H9 (cell line): ENCODE data around the gene PRR20E. TPM values are rescaled to one million over a fixed set of nuclear protein-coding genes. Genes with fewer than 3 reads are reported as not detected.
"Not testable (repeated sequence)": the region's sequence is repeated elsewhere in the genome, so short reads cannot be mapped to it uniquely, and the experiment has no call there.

Experiments
- DNase-seq: peaks from one replicate; pipeline ENCODE4 v3.0.0-alpha.2; 2017
- H2AFZ ChIP-seq: one replicate; pipeline ENCODE4 v1.6.1; 2013; ENCODE audit warnings: mild to moderate bottlenecking, low read length, control low read depth, moderate library complexity
- H2AK5ac ChIP-seq: 2 replicates; pipeline ENCODE4 v1.6.1; 2013; ENCODE audit warnings: low read length, control low read depth, mixed read lengths; ENCODE audit not compliant: insufficient read length
- H2BK120ac ChIP-seq: one replicate; pipeline ENCODE4 v1.6.1; 2013; ENCODE audit warnings: low read depth, mild to moderate bottlenecking, low read length, control low read depth, inconsistent platforms; ENCODE audit not compliant: poor library complexity, severe bottlenecking
- H2BK12ac ChIP-seq: 2 replicates; pipeline ENCODE4 v1.6.1; 2013; ENCODE audit warnings: low read length, control low read depth, mixed read lengths, low read depth; ENCODE audit not compliant: insufficient read length
- H2BK15ac ChIP-seq: 2 replicates; pipeline ENCODE4 v1.6.1; 2013; ENCODE audit warnings: low read depth, low read length, control low read depth
- H2BK20ac ChIP-seq: one replicate; pipeline ENCODE4 v1.6.1; 2013; ENCODE audit warnings: low read depth, mild to moderate bottlenecking, low read length, control low read depth, inconsistent platforms; ENCODE audit not compliant: poor library complexity, severe bottlenecking
- H2BK5ac ChIP-seq: 2 replicates; pipeline ENCODE4 v1.6.1; 2013; ENCODE audit warnings: low read length, control low read depth, mixed read lengths; ENCODE audit not compliant: insufficient read length
- H3K14ac ChIP-seq: 2 replicates; pipeline ENCODE4 v1.6.1; 2013; ENCODE audit warnings: low read length, control low read depth; ENCODE audit not compliant: insufficient read depth
- H3K18ac ChIP-seq: 2 replicates; pipeline ENCODE4 v1.6.1; 2013; ENCODE audit warnings: low read depth, mild to moderate bottlenecking, mixed read lengths, low read length, control low read depth; ENCODE audit not compliant: insufficient read length
- H3K23ac ChIP-seq: 2 replicates; pipeline ENCODE4 v1.6.1; 2013; ENCODE audit warnings: low read length, control low read depth, mixed read lengths, low read depth; ENCODE audit not compliant: insufficient read length
- H3K23me2 ChIP-seq: 2 replicates; pipeline ENCODE4 v1.6.1; 2013; ENCODE audit warnings: low read depth, mild to moderate bottlenecking, mixed read lengths, low read length, control low read depth; ENCODE audit not compliant: insufficient read length, poor library complexity, severe bottlenecking
- H3K27ac ChIP-seq: 2 replicates; pipeline ENCODE4 v1.5.1; 2013; ENCODE audit warnings: low read length, control low read depth, mixed read lengths, low read depth; ENCODE audit not compliant: insufficient read length
- H3K27me3 ChIP-seq: 2 replicates; pipeline ENCODE4 v1.6.1; 2013; ENCODE audit warnings: low read length, control low read depth, inconsistent platforms; ENCODE audit not compliant: insufficient read depth
- H3K4ac ChIP-seq: 2 replicates; pipeline ENCODE4 v1.6.1; 2013; ENCODE audit warnings: low read depth, mild to moderate bottlenecking, control low read depth, inconsistent platforms, low read length, moderate library complexity
- H3K4me1 ChIP-seq: 2 replicates; pipeline ENCODE4 v1.6.1; 2013; ENCODE audit warnings: low read length, control low read depth, inconsistent platforms; ENCODE audit not compliant: insufficient read depth
- H3K4me2 ChIP-seq: 2 replicates; pipeline ENCODE4 v1.6.1; 2013; ENCODE audit warnings: low read length, control low read depth, mixed read lengths; ENCODE audit not compliant: insufficient read length, insufficient read depth
- H3K56ac ChIP-seq: 2 replicates; pipeline ENCODE4 v1.6.1; 2013; ENCODE audit warnings: low read depth, mild to moderate bottlenecking, mixed read lengths, low read length, control low read depth; ENCODE audit not compliant: insufficient read length
- H3K79me1 ChIP-seq: 2 replicates; pipeline ENCODE4 v1.6.1; 2013; ENCODE audit warnings: low read depth, mild to moderate bottlenecking, moderate library complexity, low read length, control low read depth, inconsistent platforms; ENCODE audit not compliant: insufficient read depth, poor library complexity, severe bottlenecking
- H3K79me2 ChIP-seq: 2 replicates; pipeline ENCODE4 v1.6.1; 2013; ENCODE audit warnings: low read length, control low read depth, inconsistent platforms; ENCODE audit not compliant: insufficient read depth
- H3K9ac ChIP-seq: 2 replicates; pipeline ENCODE4 v1.6.1; 2013; ENCODE audit warnings: low read length, control low read depth, mixed read lengths; ENCODE audit not compliant: insufficient read length; ENCODE audit errors: extremely low read depth
- H3K9me3 ChIP-seq: one replicate; pipeline ENCODE4 v1.6.1; 2013; ENCODE audit warnings: low read depth, low read length, inconsistent platforms; ENCODE audit not compliant: control insufficient read depth
- H3T11ph ChIP-seq: one replicate; pipeline ENCODE4 v1.6.1; 2013; ENCODE audit warnings: mild to moderate bottlenecking, low read length, control low read depth, inconsistent platforms
- H4K20me1 ChIP-seq: one replicate; pipeline ENCODE4 v1.6.1; 2013; ENCODE audit not compliant: control insufficient read depth, insufficient read length, insufficient read depth
- H4K5ac ChIP-seq: 2 replicates; pipeline ENCODE4 v1.6.1; 2013; ENCODE audit warnings: low read depth, mild to moderate bottlenecking, mixed read lengths, low read length, control low read depth; ENCODE audit not compliant: insufficient read length
- H4K8ac ChIP-seq: replicated peaks from 2 replicates; pipeline ENCODE4 v1.6.1; 2013; ENCODE audit warnings: low read length, control low read depth, mixed read lengths, low read depth; ENCODE audit not compliant: insufficient read length
- H4K91ac ChIP-seq: 2 replicates; pipeline ENCODE4 v1.6.1; 2013; ENCODE audit warnings: low read depth, mild to moderate bottlenecking, moderate library complexity, mixed read lengths, low read length, control low read depth; ENCODE audit not compliant: insufficient read length
- H3K27ac Mint-ChIP-seq, 3 experiments: 2 replicates in 2 of 3; 3 replicates in 1 of 3; pipeline ENCODE4 v1.8.0; 2020 to 2021; ENCODE audit warnings: mixed read lengths in 3 of 3, mild to moderate bottlenecking in 1 of 3, moderate library complexity in 1 of 3
- H3K27me3 Mint-ChIP-seq: 2 replicates; pipeline ENCODE4 v1.8.0; 2021; ENCODE audit warnings: low read depth, mild to moderate bottlenecking, moderate library complexity, mixed read lengths
- H3K36me3 Mint-ChIP-seq, 3 experiments: 2 replicates in 2 of 3; 3 replicates in 1 of 3; pipeline ENCODE4 v1.8.0; 2020 to 2021; ENCODE audit warnings: low read depth in 3 of 3, mixed read lengths in 3 of 3; ENCODE audit not compliant: insufficient read depth in 1 of 3
- H3K4me1 Mint-ChIP-seq, 2 experiments: 2 replicates each; pipeline ENCODE4 v1.8.0; 2020; ENCODE audit warnings: mixed read lengths in 2 of 2
- H3K4me3 Mint-ChIP-seq, 2 experiments: 2 replicates in 1 of 2; 3 replicates in 1 of 2; pipeline ENCODE4 v1.8.0; 2020 to 2021; ENCODE audit warnings: mild to moderate bottlenecking in 2 of 2, mixed read lengths in 2 of 2, moderate library complexity in 1 of 2
- H3K9me3 Mint-ChIP-seq, 2 experiments: 2 replicates in 1 of 2; 3 replicates in 1 of 2; pipeline ENCODE4 v1.8.0; 2020; ENCODE audit warnings: mild to moderate bottlenecking in 2 of 2, mixed read lengths in 2 of 2, moderate library complexity in 1 of 2
- WGBS: extraction: QIAGEN DNeasy Blood & Tissue Kit; methylation state at CpG from one replicate; pipeline ENCODE4 v1.1.7; 2013; ENCODE audit warnings: missing lambda C conversion rate, low lambda C conversion rate, mixed read lengths; ENCODE audit not compliant: insufficient read length; ENCODE audit errors: extremely low coverage; 5-methylcytosine and 5-hydroxymethylcytosine counted together
- total RNA-seq: library from RNA; stranded (reverse); gene quantifications from 2 replicates; pipeline ENCODE4 v1.2.1, GENCODE V29; 2021

The PRR20E gene
- total RNA-seq, 1 experiment from 2014 or later = not detected

- H3K4me3 Mint-ChIP-seq = not testable (repeated sequence)
- no CpG with 5 or more reads among the region's 34 CpGs for WGBS
These were observed 26.6 kb upstream of the PRR20E start, which contains the start of gene PRR20A for GRCh38 chr13:57140235-57140968. Gene PRR20A, plus strand, starts transcription at chr13:57140918. Its CDS starts 387 bp downstream, at chr13:57141305.

GRCh38 chr13:57147188-57147587 lies 19.8 kb upstream of the PRR20E start, which contains the start of gene PRR20B:
Gene PRR20B, plus strand, starts transcription at chr13:57147488. Its CDS starts 387 bp downstream, at chr13:57147875.
- H2AK5ac ChIP-seq, H2BK120ac ChIP-seq, H3K4me1 Mint-ChIP-seq, H3K27ac ChIP-seq, H4K20me1 ChIP-seq, H3K14ac ChIP-seq, H3K9me3 ChIP-seq, H4K8ac ChIP-seq, H3K27me3 Mint-ChIP-seq, H3K23me2 ChIP-seq, H2BK5ac ChIP-seq, H3T11ph ChIP-seq, H3K18ac ChIP-seq, H4K5ac ChIP-seq, H3K36me3 Mint-ChIP-seq, H2BK12ac ChIP-seq, H3K9ac ChIP-seq, H3K23ac ChIP-seq, H3K9me3 Mint-ChIP-seq, H2AFZ ChIP-seq, DNase-seq, H3K4me2 ChIP-seq, H3K79me2 ChIP-seq, H3K4me1 ChIP-seq, H2BK20ac ChIP-seq, H2BK15ac ChIP-seq, H3K56ac ChIP-seq, H3K79me1 ChIP-seq, H3K27me3 ChIP-seq, H4K91ac ChIP-seq, H3K4me3 Mint-ChIP-seq, H3K4ac ChIP-seq, H3K27ac Mint-ChIP-seq: not testable (repeated sequence)
- WGBS = no CpG with 5 or more reads among the region's 22 CpGs

More at GRCh38 chr13:57140235-57140968, 26.6 kb upstream of the PRR20E start, which contains the start of gene PRR20A:
- not testable (repeated sequence) for H2AFZ ChIP-seq, H4K5ac ChIP-seq, H3K56ac ChIP-seq, H3K23me2 ChIP-seq, H2BK12ac ChIP-seq, H3K4ac ChIP-seq, H2BK120ac ChIP-seq, H4K8ac ChIP-seq, DNase-seq, H3K79me2 ChIP-seq, H2BK20ac ChIP-seq, H3T11ph ChIP-seq, H3K27me3 Mint-ChIP-seq, H3K27ac ChIP-seq, H3K36me3 Mint-ChIP-seq, H3K27me3 ChIP-seq, H2BK15ac ChIP-seq, H3K23ac ChIP-seq, H3K9me3 Mint-ChIP-seq, H4K91ac ChIP-seq, H2AK5ac ChIP-seq, H3K4me2 ChIP-seq, H3K4me1 ChIP-seq, H3K79me1 ChIP-seq, H3K9ac ChIP-seq, H2BK5ac ChIP-seq, H3K18ac ChIP-seq, H3K14ac ChIP-seq, H3K9me3 ChIP-seq, H4K20me1 ChIP-seq, H3K4me1 Mint-ChIP-seq
- peak within 1 kb of the TSS in 1 of 3 experiments; percentile 95; a peak in 1 of 7 replicates for H3K27ac Mint-ChIP-seq
